ENCODE results near the gene TTC28. TPM values are rescaled to one million over a fixed set of nuclear protein-coding genes. Genes with fewer than 3 reads are reported as not detected.

Gene TTC28
- total and polyA plus RNA-seq, 10 of the 15 experiments (the other 5 are each of a cell fraction or from before 2014, with no cell fraction given), result 0.15 to 8.4 (median 1.4) TPM

DNA sequence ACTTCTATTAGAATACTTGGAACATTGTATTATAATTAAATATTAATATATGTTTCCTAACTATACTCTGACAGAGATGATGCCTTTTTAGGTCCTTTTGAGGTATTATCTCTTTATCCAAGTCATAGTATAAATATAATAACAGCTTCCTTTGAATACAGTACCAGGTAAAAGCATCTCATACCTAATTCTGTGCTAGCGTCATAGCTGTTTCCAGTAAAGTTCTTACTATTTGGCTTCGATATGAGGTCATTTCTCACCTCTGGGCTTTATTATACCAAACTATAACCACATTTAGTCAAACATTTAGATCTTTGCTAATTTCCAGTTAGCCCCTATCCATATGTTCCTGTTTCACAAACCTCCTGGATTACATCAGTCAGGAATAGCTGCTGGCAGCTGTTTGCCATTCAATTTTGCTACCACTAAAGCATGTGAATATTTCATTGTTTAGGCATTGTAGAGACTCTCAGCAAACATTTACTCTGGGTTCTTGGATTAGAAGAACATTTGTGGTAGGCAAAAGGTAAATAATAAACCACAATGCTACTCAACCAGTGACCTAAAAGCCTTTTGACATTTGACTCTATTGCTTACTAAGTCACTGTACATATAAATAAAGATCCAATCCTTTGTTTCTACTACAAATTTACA lies 255.1 kb downstream of the TTC28 start:
- RAD21 ChIA-PET (ENCODE audit: unreplicated experiment), result interaction anchor here (1.0 kb wide), 1 partner anchor 12 kb away, joined by 3 read pairs; no protein-coding TSS in a partner anchor
- Histone ChIP-seq H3K36me3 (ENCODE audit: control insufficient read depth in 2 of 2, insufficient read depth in 2 of 2, low read length in 1 of 2) (no peaks in the 10 kb centered on the region), H4K20me1 (ENCODE audit: control insufficient read depth, insufficient read depth) (no peaks in the 10 kb centered on the region), H2AFZ (ENCODE audit: control insufficient read depth, low read depth, low read length) (no peak overlapping the region), H3K9ac (ENCODE audit: control insufficient read depth, insufficient read depth, low read length) (no peak overlapping the region), H3K9me3 (replicated peaks; ENCODE audit: control insufficient read depth, insufficient read depth, low read length) (no peaks in the 10 kb centered on the region), H3K79me2 (ENCODE audit: control insufficient read depth, insufficient read depth, low read length) (no peaks in the 10 kb centered on the region), H3K27me3 (replicated peaks in 1 of 2; ENCODE audit: control insufficient read depth in 2 of 2, insufficient read depth in 2 of 2, low read length in 1 of 2) (no peaks in the 10 kb centered on the region), H3K4me3 (no peak overlapping the region), H3K4me1 (ENCODE audit: control insufficient read depth, insufficient read depth, low read length) (no peaks in the 10 kb centered on the region), H3K4me2 (ENCODE audit: control insufficient read depth, insufficient read depth) (no peak overlapping the region), H3K27ac (ENCODE audit: control insufficient read depth, insufficient read depth) (no peak overlapping the region)
- DNase-seq (ENCODE audit: low read depth, low spot score), result no peak
- ATAC-seq, result no peak
- WGBS (ENCODE audit: insufficient coverage, insufficient replicate concordance, low lambda C conversion rate, missing lambda C conversion rate), result 17% methylated on average over 2 of the region's 2 CpGs
- intact Hi-C loops (cut with micrococcal nuclease; ENCODE audit: unreplicated experiment), result no loop called here
- FAIRE-seq, result no peak
- POLR2A ChIA-PET, result interaction anchor here (0.5 kb wide), 1 partner anchor 126 kb away, joined by 3 read pairs; no protein-coding TSS in a partner anchor
- CTCF ChIA-PET, result no interaction called here
- SMC1A ChIA-PET (ENCODE audit: uncharacterized antibody, unreplicated experiment), result interaction anchor here (0.7 to 1.0 kb wide), 2 partner anchors 17 to 695 kb away, joined by 3 read pairs; no protein-coding TSS in a partner anchor
- in situ Hi-C loops (cut with MboI), result no loop called here
- BruUV-seq (replicated peaks), result no TSS peak
- TF ChIP-seq MTA3 (IDR thresholded peaks at IDR 0.05; ENCODE audit: borderline replicate concordance, low read length) (no peak), NFYB (IDR thresholded peaks at IDR 0.05; ENCODE audit: insufficient read depth, low read depth, low read length) (no peak), HCFC1 (IDR thresholded peaks at IDR 0.05; ENCODE audit: low read length) (no peak), RBBP5 (conservative IDR thresholded peaks at IDR 0.05) (no peak), ETV6 (conservative IDR thresholded peaks at IDR 0.05 in 1 of 2, IDR thresholded peaks at IDR 0.05 in 1 of 2; ENCODE audit: borderline replicate concordance in 1 of 2, low read depth in 1 of 2) (no peak), TCF7 (IDR thresholded peaks at IDR 0.05; ENCODE audit: borderline replicate concordance) (no peak)
- TF ChIP-seq, protein P1, sequence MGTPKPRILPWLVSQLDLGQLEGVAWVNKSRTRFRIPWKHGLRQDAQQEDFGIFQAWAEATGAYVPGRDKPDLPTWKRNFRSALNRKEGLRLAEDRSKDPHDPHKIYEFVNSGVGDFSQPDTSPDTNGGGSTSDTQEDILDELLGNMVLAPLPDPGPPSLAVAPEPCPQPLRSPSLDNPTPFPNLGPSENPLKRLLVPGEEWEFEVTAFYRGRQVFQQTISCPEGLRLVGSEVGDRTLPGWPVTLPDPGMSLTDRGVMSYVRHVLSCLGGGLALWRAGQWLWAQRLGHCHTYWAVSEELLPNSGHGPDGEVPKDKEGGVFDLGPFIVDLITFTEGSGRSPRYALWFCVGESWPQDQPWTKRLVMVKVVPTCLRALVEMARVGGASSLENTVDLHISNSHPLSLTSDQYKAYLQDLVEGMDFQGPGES (IDR thresholded peaks at IDR 0.05), result no peak
- TF ChIP-seq, protein P2, sequence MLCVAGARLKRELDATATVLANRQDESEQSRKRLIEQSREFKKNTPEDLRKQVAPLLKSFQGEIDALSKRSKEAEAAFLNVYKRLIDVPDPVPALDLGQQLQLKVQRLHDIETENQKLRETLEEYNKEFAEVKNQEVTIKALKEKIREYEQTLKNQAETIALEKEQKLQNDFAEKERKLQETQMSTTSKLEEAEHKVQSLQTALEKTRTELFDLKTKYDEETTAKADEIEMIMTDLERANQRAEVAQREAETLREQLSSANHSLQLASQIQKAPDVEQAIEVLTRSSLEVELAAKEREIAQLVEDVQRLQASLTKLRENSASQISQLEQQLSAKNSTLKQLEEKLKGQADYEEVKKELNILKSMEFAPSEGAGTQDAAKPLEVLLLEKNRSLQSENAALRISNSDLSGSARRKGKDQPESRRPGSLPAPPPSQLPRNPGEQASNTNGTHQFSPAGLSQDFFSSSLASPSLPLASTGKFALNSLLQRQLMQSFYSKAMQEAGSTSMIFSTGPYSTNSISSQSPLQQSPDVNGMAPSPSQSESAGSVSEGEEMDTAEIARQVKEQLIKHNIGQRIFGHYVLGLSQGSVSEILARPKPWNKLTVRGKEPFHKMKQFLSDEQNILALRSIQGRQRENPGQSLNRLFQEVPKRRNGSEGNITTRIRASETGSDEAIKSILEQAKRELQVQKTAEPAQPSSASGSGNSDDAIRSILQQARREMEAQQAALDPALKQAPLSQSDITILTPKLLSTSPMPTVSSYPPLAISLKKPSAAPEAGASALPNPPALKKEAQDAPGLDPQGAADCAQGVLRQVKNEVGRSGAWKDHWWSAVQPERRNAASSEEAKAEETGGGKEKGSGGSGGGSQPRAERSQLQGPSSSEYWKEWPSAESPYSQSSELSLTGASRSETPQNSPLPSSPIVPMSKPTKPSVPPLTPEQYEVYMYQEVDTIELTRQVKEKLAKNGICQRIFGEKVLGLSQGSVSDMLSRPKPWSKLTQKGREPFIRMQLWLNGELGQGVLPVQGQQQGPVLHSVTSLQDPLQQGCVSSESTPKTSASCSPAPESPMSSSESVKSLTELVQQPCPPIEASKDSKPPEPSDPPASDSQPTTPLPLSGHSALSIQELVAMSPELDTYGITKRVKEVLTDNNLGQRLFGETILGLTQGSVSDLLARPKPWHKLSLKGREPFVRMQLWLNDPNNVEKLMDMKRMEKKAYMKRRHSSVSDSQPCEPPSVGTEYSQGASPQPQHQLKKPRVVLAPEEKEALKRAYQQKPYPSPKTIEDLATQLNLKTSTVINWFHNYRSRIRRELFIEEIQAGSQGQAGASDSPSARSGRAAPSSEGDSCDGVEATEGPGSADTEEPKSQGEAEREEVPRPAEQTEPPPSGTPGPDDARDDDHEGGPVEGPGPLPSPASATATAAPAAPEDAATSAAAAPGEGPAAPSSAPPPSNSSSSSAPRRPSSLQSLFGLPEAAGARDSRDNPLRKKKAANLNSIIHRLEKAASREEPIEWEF (IDR thresholded peaks at IDR 0.05; ENCODE audit: insufficient replicate concordance, low read depth, low read length), result no peak
- TF ChIP-seq, protein P3, sequence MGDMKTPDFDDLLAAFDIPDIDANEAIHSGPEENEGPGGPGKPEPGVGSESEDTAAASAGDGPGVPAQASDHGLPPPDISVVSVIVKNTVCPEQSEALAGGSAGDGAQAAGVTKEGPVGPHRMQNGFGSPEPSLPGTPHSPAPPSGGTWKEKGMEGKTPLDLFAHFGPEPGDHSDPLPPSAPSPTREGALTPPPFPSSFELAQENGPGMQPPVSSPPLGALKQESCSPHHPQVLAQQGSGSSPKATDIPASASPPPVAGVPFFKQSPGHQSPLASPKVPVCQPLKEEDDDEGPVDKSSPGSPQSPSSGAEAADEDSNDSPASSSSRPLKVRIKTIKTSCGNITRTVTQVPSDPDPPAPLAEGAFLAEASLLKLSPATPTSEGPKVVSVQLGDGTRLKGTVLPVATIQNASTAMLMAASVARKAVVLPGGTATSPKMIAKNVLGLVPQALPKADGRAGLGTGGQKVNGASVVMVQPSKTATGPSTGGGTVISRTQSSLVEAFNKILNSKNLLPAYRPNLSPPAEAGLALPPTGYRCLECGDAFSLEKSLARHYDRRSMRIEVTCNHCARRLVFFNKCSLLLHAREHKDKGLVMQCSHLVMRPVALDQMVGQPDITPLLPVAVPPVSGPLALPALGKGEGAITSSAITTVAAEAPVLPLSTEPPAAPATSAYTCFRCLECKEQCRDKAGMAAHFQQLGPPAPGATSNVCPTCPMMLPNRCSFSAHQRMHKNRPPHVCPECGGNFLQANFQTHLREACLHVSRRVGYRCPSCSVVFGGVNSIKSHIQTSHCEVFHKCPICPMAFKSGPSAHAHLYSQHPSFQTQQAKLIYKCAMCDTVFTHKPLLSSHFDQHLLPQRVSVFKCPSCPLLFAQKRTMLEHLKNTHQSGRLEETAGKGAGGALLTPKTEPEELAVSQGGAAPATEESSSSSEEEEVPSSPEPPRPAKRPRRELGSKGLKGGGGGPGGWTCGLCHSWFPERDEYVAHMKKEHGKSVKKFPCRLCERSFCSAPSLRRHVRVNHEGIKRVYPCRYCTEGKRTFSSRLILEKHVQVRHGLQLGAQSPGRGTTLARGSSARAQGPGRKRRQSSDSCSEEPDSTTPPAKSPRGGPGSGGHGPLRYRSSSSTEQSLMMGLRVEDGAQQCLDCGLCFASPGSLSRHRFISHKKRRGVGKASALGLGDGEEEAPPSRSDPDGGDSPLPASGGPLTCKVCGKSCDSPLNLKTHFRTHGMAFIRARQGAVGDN (IDR thresholded peaks at IDR 0.05), result no peak
- TF ChIP-seq, protein P4, sequence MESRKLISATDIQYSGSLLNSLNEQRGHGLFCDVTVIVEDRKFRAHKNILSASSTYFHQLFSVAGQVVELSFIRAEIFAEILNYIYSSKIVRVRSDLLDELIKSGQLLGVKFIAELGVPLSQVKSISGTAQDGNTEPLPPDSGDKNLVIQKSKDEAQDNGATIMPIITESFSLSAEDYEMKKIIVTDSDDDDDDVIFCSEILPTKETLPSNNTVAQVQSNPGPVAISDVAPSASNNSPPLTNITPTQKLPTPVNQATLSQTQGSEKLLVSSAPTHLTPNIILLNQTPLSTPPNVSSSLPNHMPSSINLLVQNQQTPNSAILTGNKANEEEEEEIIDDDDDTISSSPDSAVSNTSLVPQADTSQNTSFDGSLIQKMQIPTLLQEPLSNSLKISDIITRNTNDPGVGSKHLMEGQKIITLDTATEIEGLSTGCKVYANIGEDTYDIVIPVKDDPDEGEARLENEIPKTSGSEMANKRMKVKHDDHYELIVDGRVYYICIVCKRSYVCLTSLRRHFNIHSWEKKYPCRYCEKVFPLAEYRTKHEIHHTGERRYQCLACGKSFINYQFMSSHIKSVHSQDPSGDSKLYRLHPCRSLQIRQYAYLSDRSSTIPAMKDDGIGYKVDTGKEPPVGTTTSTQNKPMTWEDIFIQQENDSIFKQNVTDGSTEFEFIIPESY (IDR thresholded peaks at IDR 0.05), result no peak

Data from GM12878 (cell line).